Measurements from ENCODE around the gene STX18.

DNA sequence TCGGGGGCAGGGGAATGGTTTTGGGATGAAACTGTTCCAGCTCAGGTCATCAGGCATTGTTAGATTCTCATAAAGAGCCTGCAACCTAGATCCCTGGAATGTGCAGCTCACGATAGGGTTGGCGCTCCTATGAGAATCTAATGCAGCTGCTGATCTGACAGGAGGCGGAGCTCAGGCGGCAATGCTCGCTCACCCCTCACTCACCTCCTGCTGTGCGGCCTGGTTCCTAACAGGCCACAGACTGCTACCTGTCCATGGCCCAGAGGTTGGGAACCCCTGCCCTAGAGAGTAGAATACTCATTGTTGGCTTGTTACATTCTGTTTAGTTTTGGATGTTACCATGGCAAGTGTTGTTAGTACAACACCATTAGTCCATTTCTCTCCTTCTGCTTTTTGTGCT, 40.8 kb upstream of the STX18 start:
- TF ChIP-seq GATA2 (IDR thresholded peaks at IDR 0.05; ENCODE audit: low read depth, low read length), result no peak
- no peak for TF ChIP-seq GATA3 (IDR thresholded peaks at IDR 0.05; ENCODE audit: low read depth, low read length)

Data from SH-SY5Y (cell line).